SK-N-SH (cell line): Measurements from ENCODE around the gene BBS9.

Experiments used
- EZH2phosphoT487 ChIP-seq: fragments of 200-600 bp; sonication (generic); IDR thresholded peaks from 2 replicates; pipeline ENCODE4 v1.6.1; 2017; ENCODE audit warnings: low read depth, mixed run types, mild to moderate bottlenecking, antibody characterized with exemption, moderate library complexity, borderline replicate concordance
- GABPA ChIP-seq: IDR thresholded peaks from 2 replicates; pipeline ENCODE4 v1.4.0; 2012; ENCODE audit warnings: low read depth, mild to moderate bottlenecking
- NRF1 ChIP-seq: IDR thresholded peaks from 2 replicates; pipeline ENCODE4 v1.6.1; 2012; ENCODE audit warnings: low read depth, mild to moderate bottlenecking, low read length
- RAD21 ChIP-seq: IDR thresholded peaks from 2 replicates; pipeline ENCODE4 v1.6.1; 2012; ENCODE audit warnings: mild to moderate bottlenecking, low read length
- RCOR1 ChIP-seq: fragments of 150-350 bp; IDR thresholded peaks from 2 replicates; pipeline ENCODE4 v1.6.1; 2017; ENCODE audit warnings: antibody characterized with exemption, low read length
- SIN3A ChIP-seq: IDR thresholded peaks from 2 replicates; pipeline ENCODE4 v1.6.1; 2012; ENCODE audit warnings: low read depth, mild to moderate bottlenecking, low read length, moderate library complexity, borderline replicate concordance
- TAF1 ChIP-seq: IDR thresholded peaks from 2 replicates; pipeline ENCODE4 v1.6.1; 2012; ENCODE audit warnings: low read depth, mild to moderate bottlenecking, low read length, moderate library complexity, borderline replicate concordance
- ZBTB33 ChIP-seq: IDR thresholded peaks from 2 replicates; pipeline ENCODE4 v1.4.0; 2012; ENCODE audit warnings: low read depth, borderline replicate concordance
- TF ChIP-seq, protein P1 (sequence below): fragments of 150-350 bp; IDR thresholded peaks from 2 replicates; pipeline ENCODE4 v1.6.1; 2017; ENCODE audit warnings: antibody characterized with exemption, low read length, low read depth, borderline replicate concordance
- TF ChIP-seq, protein P2 (sequence below): fragments of 200-600 bp; sonication (generic); IDR thresholded peaks from 2 replicates; pipeline ENCODE4 v1.6.1; 2017; ENCODE audit warnings: antibody characterized with exemption, mild to moderate bottlenecking, moderate library complexity
- TF ChIP-seq, protein P3 (sequence below): IDR thresholded peaks from 2 replicates; pipeline ENCODE4 v1.4.0; 2012; ENCODE audit warnings: low read depth, borderline replicate concordance
- TF ChIP-seq, protein P4 (sequence below): IDR thresholded peaks from 2 replicates; pipeline ENCODE4 v1.6.1; 2012; ENCODE audit warnings: mild to moderate bottlenecking, low read depth, low read length, moderate library complexity

DNA sequence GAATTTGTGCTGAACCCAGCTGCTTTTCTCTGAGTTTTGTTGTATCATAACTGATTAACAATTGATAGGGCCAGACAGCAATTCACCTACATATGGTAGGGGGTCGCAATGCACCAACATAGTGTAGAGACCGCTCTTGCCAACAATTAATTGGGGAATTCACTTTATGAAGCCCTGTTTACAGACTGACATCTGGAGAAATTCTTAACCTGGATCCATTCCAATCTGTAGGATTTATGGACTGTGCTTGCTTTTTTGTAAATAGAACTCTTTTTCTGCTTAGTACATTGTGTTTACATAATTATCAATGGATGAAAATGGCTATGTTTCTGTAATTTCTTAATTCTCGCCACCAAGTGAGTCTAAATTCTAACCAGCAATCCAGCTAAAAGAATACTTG, 464.2 kb downstream of the BBS9 start:
- TF ChIP-seq, protein P1, sequence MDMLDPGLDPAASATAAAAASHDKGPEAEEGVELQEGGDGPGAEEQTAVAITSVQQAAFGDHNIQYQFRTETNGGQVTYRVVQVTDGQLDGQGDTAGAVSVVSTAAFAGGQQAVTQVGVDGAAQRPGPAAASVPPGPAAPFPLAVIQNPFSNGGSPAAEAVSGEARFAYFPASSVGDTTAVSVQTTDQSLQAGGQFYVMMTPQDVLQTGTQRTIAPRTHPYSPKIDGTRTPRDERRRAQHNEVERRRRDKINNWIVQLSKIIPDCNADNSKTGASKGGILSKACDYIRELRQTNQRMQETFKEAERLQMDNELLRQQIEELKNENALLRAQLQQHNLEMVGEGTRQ = no peak
- TF ChIP-seq, protein P2, sequence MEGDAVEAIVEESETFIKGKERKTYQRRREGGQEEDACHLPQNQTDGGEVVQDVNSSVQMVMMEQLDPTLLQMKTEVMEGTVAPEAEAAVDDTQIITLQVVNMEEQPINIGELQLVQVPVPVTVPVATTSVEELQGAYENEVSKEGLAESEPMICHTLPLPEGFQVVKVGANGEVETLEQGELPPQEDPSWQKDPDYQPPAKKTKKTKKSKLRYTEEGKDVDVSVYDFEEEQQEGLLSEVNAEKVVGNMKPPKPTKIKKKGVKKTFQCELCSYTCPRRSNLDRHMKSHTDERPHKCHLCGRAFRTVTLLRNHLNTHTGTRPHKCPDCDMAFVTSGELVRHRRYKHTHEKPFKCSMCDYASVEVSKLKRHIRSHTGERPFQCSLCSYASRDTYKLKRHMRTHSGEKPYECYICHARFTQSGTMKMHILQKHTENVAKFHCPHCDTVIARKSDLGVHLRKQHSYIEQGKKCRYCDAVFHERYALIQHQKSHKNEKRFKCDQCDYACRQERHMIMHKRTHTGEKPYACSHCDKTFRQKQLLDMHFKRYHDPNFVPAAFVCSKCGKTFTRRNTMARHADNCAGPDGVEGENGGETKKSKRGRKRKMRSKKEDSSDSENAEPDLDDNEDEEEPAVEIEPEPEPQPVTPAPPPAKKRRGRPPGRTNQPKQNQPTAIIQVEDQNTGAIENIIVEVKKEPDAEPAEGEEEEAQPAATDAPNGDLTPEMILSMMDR = no peak
- TF ChIP-seq RCOR1 (no peak), SIN3A (no peak), EZH2phosphoT487 (no peak), GABPA (no peak), ZBTB33 (no peak), RAD21 (no peak), NRF1 (no peak), TAF1 (no peak)
- TF ChIP-seq, protein P3, sequence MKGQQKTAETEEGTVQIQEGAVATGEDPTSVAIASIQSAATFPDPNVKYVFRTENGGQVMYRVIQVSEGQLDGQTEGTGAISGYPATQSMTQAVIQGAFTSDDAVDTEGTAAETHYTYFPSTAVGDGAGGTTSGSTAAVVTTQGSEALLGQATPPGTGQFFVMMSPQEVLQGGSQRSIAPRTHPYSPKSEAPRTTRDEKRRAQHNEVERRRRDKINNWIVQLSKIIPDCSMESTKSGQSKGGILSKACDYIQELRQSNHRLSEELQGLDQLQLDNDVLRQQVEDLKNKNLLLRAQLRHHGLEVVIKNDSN = no peak
- TF ChIP-seq, protein P4, sequence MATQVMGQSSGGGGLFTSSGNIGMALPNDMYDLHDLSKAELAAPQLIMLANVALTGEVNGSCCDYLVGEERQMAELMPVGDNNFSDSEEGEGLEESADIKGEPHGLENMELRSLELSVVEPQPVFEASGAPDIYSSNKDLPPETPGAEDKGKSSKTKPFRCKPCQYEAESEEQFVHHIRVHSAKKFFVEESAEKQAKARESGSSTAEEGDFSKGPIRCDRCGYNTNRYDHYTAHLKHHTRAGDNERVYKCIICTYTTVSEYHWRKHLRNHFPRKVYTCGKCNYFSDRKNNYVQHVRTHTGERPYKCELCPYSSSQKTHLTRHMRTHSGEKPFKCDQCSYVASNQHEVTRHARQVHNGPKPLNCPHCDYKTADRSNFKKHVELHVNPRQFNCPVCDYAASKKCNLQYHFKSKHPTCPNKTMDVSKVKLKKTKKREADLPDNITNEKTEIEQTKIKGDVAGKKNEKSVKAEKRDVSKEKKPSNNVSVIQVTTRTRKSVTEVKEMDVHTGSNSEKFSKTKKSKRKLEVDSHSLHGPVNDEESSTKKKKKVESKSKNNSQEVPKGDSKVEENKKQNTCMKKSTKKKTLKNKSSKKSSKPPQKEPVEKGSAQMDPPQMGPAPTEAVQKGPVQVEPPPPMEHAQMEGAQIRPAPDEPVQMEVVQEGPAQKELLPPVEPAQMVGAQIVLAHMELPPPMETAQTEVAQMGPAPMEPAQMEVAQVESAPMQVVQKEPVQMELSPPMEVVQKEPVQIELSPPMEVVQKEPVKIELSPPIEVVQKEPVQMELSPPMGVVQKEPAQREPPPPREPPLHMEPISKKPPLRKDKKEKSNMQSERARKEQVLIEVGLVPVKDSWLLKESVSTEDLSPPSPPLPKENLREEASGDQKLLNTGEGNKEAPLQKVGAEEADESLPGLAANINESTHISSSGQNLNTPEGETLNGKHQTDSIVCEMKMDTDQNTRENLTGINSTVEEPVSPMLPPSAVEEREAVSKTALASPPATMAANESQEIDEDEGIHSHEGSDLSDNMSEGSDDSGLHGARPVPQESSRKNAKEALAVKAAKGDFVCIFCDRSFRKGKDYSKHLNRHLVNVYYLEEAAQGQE = no peak
